Measurements from ENCODE around the gene LDLRAP1. TPM values are rescaled to one million over a fixed set of nuclear protein-coding genes. Genes with fewer than 3 reads are reported as not detected.

The LDLRAP1 gene
- total and polyA plus RNA-seq, 2 experiments from 2014 or later, result 9.6 to 22.7 TPM

- H3F3A ChIP-seq (replicated peaks; ENCODE audit: low read depth), result no peaks in the 10 kb centered on the region
- ATAC-seq (no peak), DNase-seq (ENCODE audit: low spot score) (no peak)
- no peaks in the 10 kb centered on the region for H3K27me3 ChIP-seq (ENCODE audit: insufficient read depth)
- H3K79me2 ChIP-seq (replicated peaks; ENCODE audit: insufficient read depth), result no peaks in the 10 kb centered on the region
- no peak overlapping the region for H2AFZ ChIP-seq
- no peaks in the 10 kb centered on the region for H3K36me3 ChIP-seq (ENCODE audit: insufficient read depth)
- no peak overlapping the region for H3K4me3 ChIP-seq
- H3K27ac ChIP-seq (ENCODE audit: low read depth), result no peak overlapping the region
- H3K27ac Mint-ChIP-seq, result no peak overlapping the region
- no peak for TF ChIP-seq POLR2AphosphoS5 (IDR thresholded peaks at IDR 0.05; ENCODE audit: low read depth)
- TF ChIP-seq CREB1 (CRISPR knock-in tag; IDR thresholded peaks at IDR 0.05; ENCODE audit: low read depth), result no peak
- TF ChIP-seq REST (IDR thresholded peaks at IDR 0.05; ENCODE audit: unreplicated experiment), result no peak
- no peak for TF ChIP-seq ZNF114 (CRISPR knock-in tag; IDR thresholded peaks at IDR 0.05)
- TF ChIP-seq ZNF331 (CRISPR knock-in tag; IDR thresholded peaks at IDR 0.05; ENCODE audit: low read depth), result no peak
- no peak for TF ChIP-seq EZH2phosphoT487 (IDR thresholded peaks at IDR 0.05; ENCODE audit: unreplicated experiment)
- TF ChIP-seq, protein P1, sequence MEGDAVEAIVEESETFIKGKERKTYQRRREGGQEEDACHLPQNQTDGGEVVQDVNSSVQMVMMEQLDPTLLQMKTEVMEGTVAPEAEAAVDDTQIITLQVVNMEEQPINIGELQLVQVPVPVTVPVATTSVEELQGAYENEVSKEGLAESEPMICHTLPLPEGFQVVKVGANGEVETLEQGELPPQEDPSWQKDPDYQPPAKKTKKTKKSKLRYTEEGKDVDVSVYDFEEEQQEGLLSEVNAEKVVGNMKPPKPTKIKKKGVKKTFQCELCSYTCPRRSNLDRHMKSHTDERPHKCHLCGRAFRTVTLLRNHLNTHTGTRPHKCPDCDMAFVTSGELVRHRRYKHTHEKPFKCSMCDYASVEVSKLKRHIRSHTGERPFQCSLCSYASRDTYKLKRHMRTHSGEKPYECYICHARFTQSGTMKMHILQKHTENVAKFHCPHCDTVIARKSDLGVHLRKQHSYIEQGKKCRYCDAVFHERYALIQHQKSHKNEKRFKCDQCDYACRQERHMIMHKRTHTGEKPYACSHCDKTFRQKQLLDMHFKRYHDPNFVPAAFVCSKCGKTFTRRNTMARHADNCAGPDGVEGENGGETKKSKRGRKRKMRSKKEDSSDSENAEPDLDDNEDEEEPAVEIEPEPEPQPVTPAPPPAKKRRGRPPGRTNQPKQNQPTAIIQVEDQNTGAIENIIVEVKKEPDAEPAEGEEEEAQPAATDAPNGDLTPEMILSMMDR (conservative IDR thresholded peaks at IDR 0.05; ENCODE audit: low read depth in 2 of 2), result no peak
- H3K36me3 Mint-ChIP-seq (ENCODE audit: low read depth), result no peaks in the 10 kb centered on the region; the same call in 2 of the 3 replicates
- H3K9me2 ChIP-seq (ENCODE audit: insufficient read depth), result no peaks in the 10 kb centered on the region; the same call in 1 of the 2 replicates
- H3K4me3 Mint-ChIP-seq, result no peak overlapping the region
- no peaks in the 10 kb centered on the region for H4K20me1 ChIP-seq (replicated peaks; ENCODE audit: insufficient read depth)
- peaks cover 5% of the 10 kb centered on the region for H3K4me1 ChIP-seq (ENCODE audit: insufficient read depth)
- H3K27me3 Mint-ChIP-seq (ENCODE audit: insufficient read depth, low read depth, poor library complexity), result peaks cover 8% of the 10 kb centered on the region
- H3K4me2 ChIP-seq, result no peak overlapping the region
- H3K4me1 Mint-ChIP-seq, result peaks cover 14% of the 10 kb centered on the region
- no peaks in the 10 kb centered on the region; the same call in 2 of the 3 replicates for H3K9me3 Mint-ChIP-seq
Measured at GRCh38 chr1:25579292-25580252, 36.2 kb downstream of the LDLRAP1 start.

DNA sequence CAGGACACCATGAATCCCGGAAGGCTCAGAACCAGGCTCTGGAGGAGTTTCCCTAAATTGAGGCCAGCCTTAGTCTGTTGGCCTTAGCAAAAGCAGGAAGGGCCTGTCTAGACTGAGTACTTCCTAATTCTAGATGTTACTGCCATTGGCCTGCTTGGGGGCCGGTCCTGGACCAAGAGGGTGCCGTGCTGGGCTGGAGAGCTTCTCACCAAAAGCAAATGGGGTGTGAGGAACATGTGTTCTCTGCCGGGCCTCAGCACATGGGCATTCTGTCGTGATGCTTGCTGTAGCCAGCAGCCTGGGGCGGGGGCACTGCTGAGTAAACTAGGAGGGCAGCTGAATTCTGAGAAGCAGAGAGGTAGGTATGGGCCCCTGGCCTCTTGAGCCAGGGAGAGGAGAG, 37.5 kb downstream of the LDLRAP1 start:
- Mint-ChIP-seq H3K4me3 (no peak overlapping the region), H3K9me3 (no peaks in the 10 kb centered on the region; the same call in 2 of the 3 replicates), H3K27ac (peak overlapping the region; percentile 51; the same call in 1 of the 2 replicates), H3K27me3 (ENCODE audit: insufficient read depth, low read depth, poor library complexity) (peaks cover 8% of the 10 kb centered on the region), H3K36me3 (ENCODE audit: low read depth) (no peaks in the 10 kb centered on the region), H3K4me1 (peaks cover 17% of the 10 kb centered on the region)
- 0 out of 2 replicates have a peak, but pooled peaks cover 4% of the 10 kb centered on the region for H3F3A ChIP-seq (replicated peaks; ENCODE audit: low read depth)
- no peaks in the 10 kb centered on the region for H3K36me3 ChIP-seq (ENCODE audit: insufficient read depth)
- DNase-seq (ENCODE audit: low spot score) (peak; percentile 75), ATAC-seq (peak; percentile 77)
- no peak for TF ChIP-seq CREB1 (CRISPR knock-in tag; IDR thresholded peaks at IDR 0.05; ENCODE audit: low read depth)
- TF ChIP-seq, protein P1 (conservative IDR thresholded peaks at IDR 0.05; ENCODE audit: low read depth in 2 of 2), result peak; percentile 23 to 39; a peak in 3 of 4 replicates
- no peaks in the 10 kb centered on the region for H4K20me1 ChIP-seq (replicated peaks; ENCODE audit: insufficient read depth)
- H2AFZ ChIP-seq, result peak overlapping the region; percentile 78
- no peaks in the 10 kb centered on the region for H3K79me2 ChIP-seq (replicated peaks; ENCODE audit: insufficient read depth)
- no peaks in the 10 kb centered on the region; the same call in 1 of the 2 replicates for H3K9me2 ChIP-seq (ENCODE audit: insufficient read depth)
- peaks cover 5% of the 10 kb centered on the region for H3K4me1 ChIP-seq (ENCODE audit: insufficient read depth)
- H3K27me3 ChIP-seq (ENCODE audit: insufficient read depth), result no peaks in the 10 kb centered on the region
- no peak overlapping the region for H3K4me2 ChIP-seq
- H3K4me3 ChIP-seq, result no peak overlapping the region
- no peak overlapping the region for H3K27ac ChIP-seq (ENCODE audit: low read depth)

Measured in GM23338 (cell line).